HepG2 (cell line): ENCODE results near the gene MYH9. TPM values are rescaled to one million over a fixed set of nuclear protein-coding genes. Genes with fewer than 3 reads are reported as not detected.

Source experiments
- CAMTA2 ChIP-seq: sonication (generic); formaldehyde crosslinking; IDR thresholded peaks from 2 replicates; pipeline ENCODE4 v1.4.0; 2020; ENCODE audit warnings: mild to moderate bottlenecking, missing genetic modification reagents, borderline replicate concordance
- MZF1 ChIP-seq: sonication (generic); formaldehyde crosslinking; IDR thresholded peaks from 2 replicates; pipeline ENCODE4 v1.8.1; 2023; ENCODE audit warnings: mild to moderate bottlenecking, missing genetic modification reagents, borderline replicate concordance
- NCOA5 ChIP-seq: sonication (generic); formaldehyde crosslinking; IDR thresholded peaks from 2 replicates; pipeline ENCODE4 v1.4.0; 2020; ENCODE audit warnings: missing genetic modification reagents
- RFX1 ChIP-seq: fragments of 450-650 bp; IDR thresholded peaks from 2 replicates; pipeline ENCODE4 v1.6.1; 2017
- SIN3A ChIP-seq: IDR thresholded peaks from 2 replicates; pipeline ENCODE4 v1.6.1; 2011; ENCODE audit warnings: low read depth, mild to moderate bottlenecking, control low read depth, low read length, borderline replicate concordance
- TEAD3 ChIP-seq: optimal IDR thresholded peaks from 2 replicates; pipeline ENCODE3; 2016; ENCODE audit warnings: borderline replicate concordance
- ZBTB38 ChIP-seq: sonication (generic); formaldehyde crosslinking; IDR thresholded peaks from 2 replicates; pipeline ENCODE4 v1.5.1; 2020; ENCODE audit warnings: mild to moderate bottlenecking, missing genetic modification reagents
- polyA plus RNA-seq, 8 experiments: library from polyadenylated mRNA; depleted of rRNA in 3 of 8; stranded (reverse) in 7 of 8; unstranded in 1 of 8; fragments of >200 nt; fragmentation: Illumina TruSeq in 4 of 8; extraction: Trizol in 4 of 8; gene quantifications; 2 replicates each; pipeline versions ENCODE4 v1.2.1 to v1.2.3, GENCODE V29; 2011 to 2016; ENCODE audit warnings: low read depth in 4 of 8, missing spikeins in 1 of 8, mixed read lengths in 1 of 8; ENCODE audit not compliant: insufficient read depth in 1 of 8
- total RNA-seq, 5 experiments: library from RNA; depleted of rRNA; stranded (reverse); fragments of >200 nt; fragmentation: Illumina TruSeq; extraction: Trizol; gene quantifications; 2 replicates each; pipeline ENCODE4 v1.2.3, GENCODE V29; 2016; ENCODE audit warnings: low read depth in 1 of 5
- TF ChIP-seq, protein P1 (sequence below): sonication (generic); formaldehyde crosslinking; IDR thresholded peaks from 2 replicates; pipeline ENCODE4 v1.4.0; 2020; ENCODE audit warnings: missing genetic modification reagents, borderline replicate concordance
- TF ChIP-seq, protein P2 (sequence below): sonication (generic); formaldehyde crosslinking; IDR thresholded peaks from 2 replicates; pipeline ENCODE4 v1.4.0; 2020; ENCODE audit warnings: mild to moderate bottlenecking, low read depth, missing genetic modification reagents
- TF ChIP-seq, protein P3 (sequence below): IDR thresholded peaks from 2 replicates; pipeline ENCODE4 v1.6.1; 2016; ENCODE audit warnings: low read depth
- TF ChIP-seq, protein P4 (sequence below): sonication (generic); formaldehyde crosslinking; IDR thresholded peaks from 2 replicates; pipeline ENCODE4 v1.5.1; 2020; ENCODE audit warnings: mild to moderate bottlenecking, missing genetic modification reagents, borderline replicate concordance
- TF ChIP-seq, protein P5 (sequence below): sonication (generic); formaldehyde crosslinking; IDR thresholded peaks from 2 replicates; pipeline ENCODE4 v1.4.0; 2020; ENCODE audit warnings: missing genetic modification reagents
- TF ChIP-seq, protein P6 (sequence below): sonication (generic); formaldehyde crosslinking; conservative IDR thresholded peaks from 2 replicates; pipeline ENCODE4 v1.4.0; 2020; ENCODE audit warnings: missing genetic modification reagents

MYH9 gene
- total and polyA plus RNA-seq, 2 of the 13 experiments (the other 11 are each of a cell fraction or from before 2014, with no cell fraction given): 50.7 to 98.5 TPM

DNA sequence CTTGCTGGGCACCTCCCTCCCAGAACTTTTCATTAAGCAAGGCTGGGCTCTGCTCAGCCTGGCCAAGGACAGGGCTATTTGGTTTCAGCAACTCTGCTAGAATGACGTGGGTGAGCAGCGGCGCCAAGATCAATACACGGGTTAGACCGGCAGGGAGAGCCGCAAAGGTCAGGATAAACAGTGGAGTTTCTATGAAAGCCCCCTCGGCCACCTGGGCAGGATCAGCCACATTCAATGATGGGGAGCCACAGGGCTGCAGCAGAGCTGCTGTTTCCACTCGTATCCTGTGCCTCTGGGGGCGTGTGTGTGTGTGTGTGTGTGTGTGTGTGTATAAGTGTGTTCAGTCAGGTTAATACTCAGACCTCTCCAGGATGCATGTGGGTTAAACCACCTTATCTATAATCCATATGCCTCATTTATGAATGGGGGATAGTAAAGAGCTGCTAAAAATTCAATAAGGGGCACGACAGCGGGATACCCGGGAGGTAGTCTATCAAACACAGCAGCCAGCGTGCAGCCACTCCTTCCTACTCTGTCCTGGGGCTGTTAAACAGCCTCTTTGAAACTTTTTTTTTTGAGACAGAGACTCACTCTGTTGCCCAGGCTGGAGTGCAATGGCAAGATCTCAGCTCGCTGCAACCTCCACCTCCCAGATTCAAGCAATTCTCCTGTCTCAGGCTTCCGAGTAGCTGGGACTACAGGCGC lies 34.8 kb downstream of the MYH9 start (continued):
- TF ChIP-seq, protein P1, sequence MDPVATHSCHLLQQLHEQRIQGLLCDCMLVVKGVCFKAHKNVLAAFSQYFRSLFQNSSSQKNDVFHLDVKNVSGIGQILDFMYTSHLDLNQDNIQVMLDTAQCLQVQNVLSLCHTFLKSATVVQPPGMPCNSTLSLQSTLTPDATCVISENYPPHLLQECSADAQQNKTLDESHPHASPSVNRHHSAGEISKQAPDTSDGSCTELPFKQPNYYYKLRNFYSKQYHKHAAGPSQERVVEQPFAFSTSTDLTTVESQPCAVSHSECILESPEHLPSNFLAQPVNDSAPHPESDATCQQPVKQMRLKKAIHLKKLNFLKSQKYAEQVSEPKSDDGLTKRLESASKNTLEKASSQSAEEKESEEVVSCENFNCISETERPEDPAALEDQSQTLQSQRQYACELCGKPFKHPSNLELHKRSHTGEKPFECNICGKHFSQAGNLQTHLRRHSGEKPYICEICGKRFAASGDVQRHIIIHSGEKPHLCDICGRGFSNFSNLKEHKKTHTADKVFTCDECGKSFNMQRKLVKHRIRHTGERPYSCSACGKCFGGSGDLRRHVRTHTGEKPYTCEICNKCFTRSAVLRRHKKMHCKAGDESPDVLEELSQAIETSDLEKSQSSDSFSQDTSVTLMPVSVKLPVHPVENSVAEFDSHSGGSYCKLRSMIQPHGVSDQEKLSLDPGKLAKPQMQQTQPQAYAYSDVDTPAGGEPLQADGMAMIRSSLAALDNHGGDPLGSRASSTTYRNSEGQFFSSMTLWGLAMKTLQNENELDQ: no peak
- TF ChIP-seq, protein P2, sequence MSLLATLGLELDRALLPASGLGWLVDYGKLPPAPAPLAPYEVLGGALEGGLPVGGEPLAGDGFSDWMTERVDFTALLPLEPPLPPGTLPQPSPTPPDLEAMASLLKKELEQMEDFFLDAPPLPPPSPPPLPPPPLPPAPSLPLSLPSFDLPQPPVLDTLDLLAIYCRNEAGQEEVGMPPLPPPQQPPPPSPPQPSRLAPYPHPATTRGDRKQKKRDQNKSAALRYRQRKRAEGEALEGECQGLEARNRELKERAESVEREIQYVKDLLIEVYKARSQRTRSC (CRISPR knock-in tag): no peak
- TF ChIP-seq, protein P3, sequence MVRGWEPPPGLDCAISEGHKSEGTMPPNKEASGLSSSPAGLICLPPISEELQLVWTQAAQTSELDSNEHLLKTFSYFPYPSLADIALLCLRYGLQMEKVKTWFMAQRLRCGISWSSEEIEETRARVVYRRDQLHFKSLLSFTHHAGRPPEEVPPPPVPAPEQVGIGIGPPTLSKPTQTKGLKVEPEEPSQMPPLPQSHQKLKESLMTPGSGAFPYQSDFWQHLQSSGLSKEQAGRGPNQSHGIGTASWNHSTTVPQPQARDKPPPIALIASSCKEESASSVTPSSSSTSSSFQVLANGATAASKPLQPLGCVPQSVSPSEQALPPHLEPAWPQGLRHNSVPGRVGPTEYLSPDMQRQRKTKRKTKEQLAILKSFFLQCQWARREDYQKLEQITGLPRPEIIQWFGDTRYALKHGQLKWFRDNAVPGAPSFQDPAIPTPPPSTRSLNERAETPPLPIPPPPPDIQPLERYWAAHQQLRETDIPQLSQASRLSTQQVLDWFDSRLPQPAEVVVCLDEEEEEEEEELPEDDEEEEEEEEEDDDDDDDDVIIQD (CRISPR knock-in tag): 0 out of 2 replicates have a peak, but pooled peaks have one; percentile 30
- TF ChIP-seq MZF1: no peak
- TF ChIP-seq, protein P4, sequence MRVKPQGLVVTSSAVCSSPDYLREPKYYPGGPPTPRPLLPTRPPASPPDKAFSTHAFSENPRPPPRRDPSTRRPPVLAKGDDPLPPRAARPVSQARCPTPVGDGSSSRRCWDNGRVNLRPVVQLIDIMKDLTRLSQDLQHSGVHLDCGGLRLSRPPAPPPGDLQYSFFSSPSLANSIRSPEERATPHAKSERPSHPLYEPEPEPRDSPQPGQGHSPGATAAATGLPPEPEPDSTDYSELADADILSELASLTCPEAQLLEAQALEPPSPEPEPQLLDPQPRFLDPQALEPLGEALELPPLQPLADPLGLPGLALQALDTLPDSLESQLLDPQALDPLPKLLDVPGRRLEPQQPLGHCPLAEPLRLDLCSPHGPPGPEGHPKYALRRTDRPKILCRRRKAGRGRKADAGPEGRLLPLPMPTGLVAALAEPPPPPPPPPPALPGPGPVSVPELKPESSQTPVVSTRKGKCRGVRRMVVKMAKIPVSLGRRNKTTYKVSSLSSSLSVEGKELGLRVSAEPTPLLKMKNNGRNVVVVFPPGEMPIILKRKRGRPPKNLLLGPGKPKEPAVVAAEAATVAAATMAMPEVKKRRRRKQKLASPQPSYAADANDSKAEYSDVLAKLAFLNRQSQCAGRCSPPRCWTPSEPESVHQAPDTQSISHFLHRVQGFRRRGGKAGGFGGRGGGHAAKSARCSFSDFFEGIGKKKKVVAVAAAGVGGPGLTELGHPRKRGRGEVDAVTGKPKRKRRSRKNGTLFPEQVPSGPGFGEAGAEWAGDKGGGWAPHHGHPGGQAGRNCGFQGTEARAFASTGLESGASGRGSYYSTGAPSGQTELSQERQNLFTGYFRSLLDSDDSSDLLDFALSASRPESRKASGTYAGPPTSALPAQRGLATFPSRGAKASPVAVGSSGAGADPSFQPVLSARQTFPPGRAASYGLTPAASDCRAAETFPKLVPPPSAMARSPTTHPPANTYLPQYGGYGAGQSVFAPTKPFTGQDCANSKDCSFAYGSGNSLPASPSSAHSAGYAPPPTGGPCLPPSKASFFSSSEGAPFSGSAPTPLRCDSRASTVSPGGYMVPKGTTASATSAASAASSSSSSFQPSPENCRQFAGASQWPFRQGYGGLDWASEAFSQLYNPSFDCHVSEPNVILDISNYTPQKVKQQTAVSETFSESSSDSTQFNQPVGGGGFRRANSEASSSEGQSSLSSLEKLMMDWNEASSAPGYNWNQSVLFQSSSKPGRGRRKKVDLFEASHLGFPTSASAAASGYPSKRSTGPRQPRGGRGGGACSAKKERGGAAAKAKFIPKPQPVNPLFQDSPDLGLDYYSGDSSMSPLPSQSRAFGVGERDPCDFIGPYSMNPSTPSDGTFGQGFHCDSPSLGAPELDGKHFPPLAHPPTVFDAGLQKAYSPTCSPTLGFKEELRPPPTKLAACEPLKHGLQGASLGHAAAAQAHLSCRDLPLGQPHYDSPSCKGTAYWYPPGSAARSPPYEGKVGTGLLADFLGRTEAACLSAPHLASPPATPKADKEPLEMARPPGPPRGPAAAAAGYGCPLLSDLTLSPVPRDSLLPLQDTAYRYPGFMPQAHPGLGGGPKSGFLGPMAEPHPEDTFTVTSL: peak; percentile 66; the same call in 1 of the 2 replicates
- 0 out of 2 replicates have a peak, but pooled peaks have one; percentile 62 for TF ChIP-seq SIN3A
- TF ChIP-seq RFX1: no peak
- TF ChIP-seq, protein P5, sequence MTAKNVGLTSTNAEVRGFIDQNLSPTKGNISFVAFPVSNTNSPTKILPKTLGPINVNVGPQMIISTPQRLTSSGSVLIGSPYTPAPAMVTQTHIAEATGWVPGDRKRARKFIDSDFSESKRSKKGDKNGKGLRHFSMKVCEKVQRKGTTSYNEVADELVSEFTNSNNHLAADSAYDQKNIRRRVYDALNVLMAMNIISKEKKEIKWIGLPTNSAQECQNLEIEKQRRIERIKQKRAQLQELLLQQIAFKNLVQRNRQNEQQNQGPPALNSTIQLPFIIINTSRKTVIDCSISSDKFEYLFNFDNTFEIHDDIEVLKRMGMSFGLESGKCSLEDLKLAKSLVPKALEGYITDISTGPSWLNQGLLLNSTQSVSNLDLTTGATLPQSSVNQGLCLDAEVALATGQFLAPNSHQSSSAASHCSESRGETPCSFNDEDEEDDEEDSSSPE (CRISPR knock-in tag): peak; percentile 63
- TF ChIP-seq, protein P6, sequence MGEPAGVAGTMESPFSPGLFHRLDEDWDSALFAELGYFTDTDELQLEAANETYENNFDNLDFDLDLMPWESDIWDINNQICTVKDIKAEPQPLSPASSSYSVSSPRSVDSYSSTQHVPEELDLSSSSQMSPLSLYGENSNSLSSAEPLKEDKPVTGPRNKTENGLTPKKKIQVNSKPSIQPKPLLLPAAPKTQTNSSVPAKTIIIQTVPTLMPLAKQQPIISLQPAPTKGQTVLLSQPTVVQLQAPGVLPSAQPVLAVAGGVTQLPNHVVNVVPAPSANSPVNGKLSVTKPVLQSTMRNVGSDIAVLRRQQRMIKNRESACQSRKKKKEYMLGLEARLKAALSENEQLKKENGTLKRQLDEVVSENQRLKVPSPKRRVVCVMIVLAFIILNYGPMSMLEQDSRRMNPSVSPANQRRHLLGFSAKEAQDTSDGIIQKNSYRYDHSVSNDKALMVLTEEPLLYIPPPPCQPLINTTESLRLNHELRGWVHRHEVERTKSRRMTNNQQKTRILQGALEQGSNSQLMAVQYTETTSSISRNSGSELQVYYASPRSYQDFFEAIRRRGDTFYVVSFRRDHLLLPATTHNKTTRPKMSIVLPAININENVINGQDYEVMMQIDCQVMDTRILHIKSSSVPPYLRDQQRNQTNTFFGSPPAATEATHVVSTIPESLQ (CRISPR knock-in tag): no peak
- no peak for TF ChIP-seq CAMTA2 (CRISPR knock-in tag)
- no peak for TF ChIP-seq ZBTB38 (CRISPR knock-in tag)
- no peak for TF ChIP-seq NCOA5 (CRISPR knock-in tag)
- TF ChIP-seq TEAD3 (CRISPR knock-in tag): peak; percentile 16
